Left lung (tissue), 10 donors: Measurements from ENCODE around the gene APPL1. TPM values are rescaled to one million over a fixed set of nuclear protein-coding genes. Genes with fewer than 3 reads are reported as not detected.

Source experiments
- ATAC-seq: fragments of 200-7000 bp; cut with Tn5 transposase; one replicate; pipeline ENCODE4 v1.9.1; 2020; ENCODE audit warnings: moderate library complexity
- DNase-seq, 4 donors: peaks; one replicate each; pipeline ENCODE4 v3.0.0-alpha.2; 2013 to 2020
- H3K27ac ChIP-seq, 2 donors: fragments of 200-600 bp; sonication (generic) in 1 of 2; one replicate each; pipeline versions ENCODE4 v1.5.0 to v1.8.0; 2020 to 2021
- H3K27me3 ChIP-seq, 2 donors: fragments of 200-600 bp; sonication (generic) in 1 of 2; one replicate each; pipeline versions ENCODE4 v1.5.0 to v1.8.0; 2020 to 2021
- H3K36me3 ChIP-seq, 2 donors: fragments of 200-600 bp; sonication (generic) in 1 of 2; one replicate each; pipeline versions ENCODE4 v1.5.0 to v1.8.0; 2020 to 2021
- H3K4me1 ChIP-seq, 2 donors: fragments of 200-600 bp; one replicate each; pipeline ENCODE4 v1.8.0; 2021
- H3K4me3 ChIP-seq, 2 donors: fragments of 200-600 bp; sonication (generic) in 1 of 2; one replicate each; pipeline versions ENCODE4 v1.5.0 to v1.8.0; 2020 to 2021; ENCODE audit warnings: mild to moderate bottlenecking in 1 of 2
- H3K9me3 ChIP-seq, 2 donors: fragments of 200-600 bp; sonication (generic) in 1 of 2; one replicate each; pipeline versions ENCODE4 v1.5.0 to v1.8.0; 2020 to 2021
- CTCF ChIP-seq, 2 donors: fragments of 200-600 bp; sonication (generic) in 1 of 2; IDR thresholded peaks; one replicate each; pipeline versions ENCODE4 v1.5.0 to v1.8.0; 2021; ENCODE audit warnings: antibody characterized with exemption in 2 of 2
- intact Hi-C, 2 donors: fragments of 100-400 bp; cut with DNase I; formaldehyde crosslinking; loops; one replicate each; pipeline versions ENCODE4 v1.11.2 to v1.14.2; 2022
- polyA plus RNA-seq, 6 donors: library from polyadenylated mRNA; unstranded; fragments of 120-200 nt; gene quantifications; one replicate each; pipeline ENCODE4 v1.2.1, GENCODE V29; 2013; ENCODE audit not compliant: insufficient read length in 6 of 6
- total RNA-seq, 2 donors: library from RNA; stranded (reverse); fragmentation: NEBNext Ultra II Directional; extraction: Animal tissue kit (Norgen Biotek cat#: 25700); gene quantifications; one replicate each; pipeline ENCODE4 v1.2.1, GENCODE V29; 2021
- donor health status: DM: no; HTN: yes; CAD: no.
- donor health status: DM: no; HTN: no; CAD: no.

APPL1 gene
- total and polyA plus RNA-seq, 8 donors, result 35.8 to 51.0 (median 43.6) TPM

GRCh38 chr3:57309769-57310360 lies 82.3 kb downstream of the APPL1 start:
- intact Hi-C loops, result no loop called here
- DNase-seq, result no peak

GRCh38 chr3:57314204-57314603 lies 86.7 kb downstream of the APPL1 start:
- Histone ChIP-seq H3K27me3 (no peaks in the 10 kb centered on the region), H3K27ac (no peak overlapping the region), H3K9me3 (peaks cover 0 to 8% of the 10 kb centered on the region in 2 donors), H3K4me3 (no peak overlapping the region), H3K4me1 (no peaks in the 10 kb centered on the region), H3K36me3 (no peaks in the 10 kb centered on the region)
- intact Hi-C loops, result no loop called here
- no peak for ATAC-seq
- DNase-seq, result no peak
- TF ChIP-seq CTCF (IDR thresholded peaks at IDR 0.05), result no peak

More at GRCh38 chr3:57309769-57310360, 82.3 kb downstream of the APPL1 start:
- H3K36me3 ChIP-seq, result no peaks in the 10 kb centered on the region
- no peaks in the 10 kb centered on the region for H3K4me1 ChIP-seq
- H3K27me3 ChIP-seq, result no peaks in the 10 kb centered on the region
- H3K9me3 ChIP-seq, result no peaks in the 10 kb centered on the region
- no peak for ATAC-seq
- TF ChIP-seq CTCF (IDR thresholded peaks at IDR 0.05), result no peak
- H3K4me3 ChIP-seq, result no peak overlapping the region
- H3K27ac ChIP-seq, result no peak overlapping the region

Other genes starting within 250 kb of the APPL1 start
- gene SPATA12, start 167.1 kb upstream of the APPL1 start, total RNA-seq, result under 1 TPM; 0.17 to 0.21 TPM
- not detected for gene SPATA12, start 167.1 kb upstream of the APPL1 start, polyA plus RNA-seq
- 1 to 10 TPM; 1.1 to 2.4 TPM for gene IL17RD, start 62.4 kb upstream of the APPL1 start, total RNA-seq
- 10 to 100 TPM; 10.3 to 14.3 (median 11.9) TPM for gene IL17RD, start 62.4 kb upstream of the APPL1 start, polyA plus RNA-seq
- gene HESX1, start 27.8 kb upstream of the APPL1 start, total RNA-seq, result under 1 TPM; 0.47 to 0.61 TPM
- 1 to 10 TPM; 3.3 to 4.0 (median 3.5) TPM for gene HESX1, start 27.8 kb upstream of the APPL1 start, polyA plus RNA-seq
- gene ASB14, start 65.0 kb downstream of the APPL1 start, total RNA-seq, result under 1 TPM in 1 of 2 donors, not detected in 1; 0.13 TPM
- gene ASB14, start 65.0 kb downstream of the APPL1 start, polyA plus RNA-seq, result 1 to 10 TPM; 1.4 to 2.4 (median 1.7) TPM